ENCODE results near the gene TCEAL2. TPM values are rescaled to one million over a fixed set of nuclear protein-coding genes. Genes with fewer than 3 reads are reported as not detected.
"Not testable (repeated sequence)": the region's sequence is repeated elsewhere in the genome, so short reads cannot be mapped to it uniquely, and the experiment has no call there.

The TCEAL2 gene
- total RNA-seq, 4 donors from 2014 or later, result not detected

GRCh38 chrX:102126863-102127262, 1.4 kb downstream of the TCEAL2 start:
- H3K36me3 ChIP-seq, result no peaks in the 10 kb centered on the region
- ATAC-seq, result no peak
- intact Hi-C loops (cut with DNase I; ENCODE audit: low total_unique reads) (no loop called here), in situ Hi-C loops (cut with MboI; ENCODE audit: low sequenced_read_pairs in 4 of 4) (no loop called here)
- no peak overlapping the region for H3K27ac ChIP-seq
- H3K9me3 ChIP-seq, result no peaks in the 10 kb centered on the region
- no peaks in the 10 kb centered on the region for H3K4me1 ChIP-seq
- H3K4me3 ChIP-seq, result no peak overlapping the region
- DNase-seq, result no peak
- no peak for TF ChIP-seq POLR2A (IDR thresholded peaks at IDR 0.05)
- TF ChIP-seq, protein P1, sequence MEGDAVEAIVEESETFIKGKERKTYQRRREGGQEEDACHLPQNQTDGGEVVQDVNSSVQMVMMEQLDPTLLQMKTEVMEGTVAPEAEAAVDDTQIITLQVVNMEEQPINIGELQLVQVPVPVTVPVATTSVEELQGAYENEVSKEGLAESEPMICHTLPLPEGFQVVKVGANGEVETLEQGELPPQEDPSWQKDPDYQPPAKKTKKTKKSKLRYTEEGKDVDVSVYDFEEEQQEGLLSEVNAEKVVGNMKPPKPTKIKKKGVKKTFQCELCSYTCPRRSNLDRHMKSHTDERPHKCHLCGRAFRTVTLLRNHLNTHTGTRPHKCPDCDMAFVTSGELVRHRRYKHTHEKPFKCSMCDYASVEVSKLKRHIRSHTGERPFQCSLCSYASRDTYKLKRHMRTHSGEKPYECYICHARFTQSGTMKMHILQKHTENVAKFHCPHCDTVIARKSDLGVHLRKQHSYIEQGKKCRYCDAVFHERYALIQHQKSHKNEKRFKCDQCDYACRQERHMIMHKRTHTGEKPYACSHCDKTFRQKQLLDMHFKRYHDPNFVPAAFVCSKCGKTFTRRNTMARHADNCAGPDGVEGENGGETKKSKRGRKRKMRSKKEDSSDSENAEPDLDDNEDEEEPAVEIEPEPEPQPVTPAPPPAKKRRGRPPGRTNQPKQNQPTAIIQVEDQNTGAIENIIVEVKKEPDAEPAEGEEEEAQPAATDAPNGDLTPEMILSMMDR (IDR thresholded peaks at IDR 0.05 in 4 of 5, conservative IDR thresholded peaks at IDR 0.05 in 1 of 5), result no peak
- H3K27me3 ChIP-seq, result peaks cover 0 to 8% (median 0%) of the 10 kb centered on the region in 3 donors

GRCh38 chrX:102129473-102129872, 4.0 kb downstream of the TCEAL2 start:
- no peak for ATAC-seq
- Histone ChIP-seq H3K4me3 (no peak overlapping the region), H3K27ac (no peak overlapping the region), H3K4me1 (no peaks in the 10 kb centered on the region), H3K36me3 (no peaks in the 10 kb centered on the region), H3K9me3 (no peaks in the 10 kb centered on the region), H3K27me3 (peaks cover 0 to 5% (median 0%) of the 10 kb centered on the region in 3 donors)
- intact Hi-C loops (cut with DNase I; ENCODE audit: low total_unique reads), result no loop called here
- TF ChIP-seq, protein P1 (IDR thresholded peaks at IDR 0.05 in 4 of 5, conservative IDR thresholded peaks at IDR 0.05 in 1 of 5), result no peak
- no peak for TF ChIP-seq POLR2A (IDR thresholded peaks at IDR 0.05)
- no peak for DNase-seq
- in situ Hi-C loops (cut with MboI; ENCODE audit: low sequenced_read_pairs in 4 of 4), result no loop called here

DNA sequence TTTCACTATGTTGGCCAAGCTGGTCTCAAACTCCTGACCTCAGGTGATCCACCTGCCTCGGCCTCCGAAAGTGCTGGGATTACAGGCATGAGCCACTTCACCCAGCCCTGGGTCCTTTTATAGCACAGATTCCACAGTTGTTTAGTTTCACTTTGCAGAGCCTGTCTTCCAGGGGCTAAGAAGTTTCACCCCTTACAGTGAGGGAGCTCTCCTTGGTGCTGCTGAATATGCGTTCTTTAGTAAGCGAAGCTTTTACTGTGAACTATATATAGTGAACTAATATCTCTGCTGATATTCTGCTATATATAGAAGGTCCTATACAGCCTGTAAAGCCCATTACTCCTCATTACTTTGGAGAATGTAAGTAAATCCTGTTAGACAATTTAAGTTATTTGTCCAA, 12.6 kb downstream of the TCEAL2 start:
- TF ChIP-seq, protein P1 (IDR thresholded peaks at IDR 0.05 in 4 of 5, conservative IDR thresholded peaks at IDR 0.05 in 1 of 5), result no peak
- no peak for TF ChIP-seq POLR2A (IDR thresholded peaks at IDR 0.05)
- in situ Hi-C loops (cut with MboI; ENCODE audit: low sequenced_read_pairs in 4 of 4), result no loop called here
- no peak for ATAC-seq

GRCh38 chrX:102140876-102141275, 15.4 kb downstream of the TCEAL2 start:
- H3K27ac ChIP-seq; intact Hi-C loops (cut with DNase I; ENCODE audit: low total_unique reads); H3K36me3 ChIP-seq; DNase-seq; ATAC-seq; in situ Hi-C loops (cut with MboI; ENCODE audit: low sequenced_read_pairs in 4 of 4); H3K4me3 ChIP-seq; H3K27me3 ChIP-seq; H3K4me1 ChIP-seq; H3K9me3 ChIP-seq: not testable (repeated sequence)

More for the DNA sequence above, 12.6 kb downstream of the TCEAL2 start:
- no peaks in the 10 kb centered on the region for H3K27me3 ChIP-seq
- H3K36me3 ChIP-seq, result no peaks in the 10 kb centered on the region
- no peak overlapping the region for H3K27ac ChIP-seq
- intact Hi-C loops (cut with DNase I; ENCODE audit: low total_unique reads), result no loop called here
- no peak for DNase-seq
- no peaks in the 10 kb centered on the region for H3K9me3 ChIP-seq
- no peaks in the 10 kb centered on the region for H3K4me1 ChIP-seq
- H3K4me3 ChIP-seq, result no peak overlapping the region

GRCh38 chrX:102141631-102142030, 16.2 kb downstream of the TCEAL2 start:
- H3K27me3 ChIP-seq; H3K9me3 ChIP-seq; ATAC-seq; DNase-seq; H3K4me3 ChIP-seq; H3K4me1 ChIP-seq; in situ Hi-C loops (cut with MboI; ENCODE audit: low sequenced_read_pairs in 4 of 4); H3K27ac ChIP-seq; intact Hi-C loops (cut with DNase I; ENCODE audit: low total_unique reads); H3K36me3 ChIP-seq: not testable (repeated sequence)

DNA sequence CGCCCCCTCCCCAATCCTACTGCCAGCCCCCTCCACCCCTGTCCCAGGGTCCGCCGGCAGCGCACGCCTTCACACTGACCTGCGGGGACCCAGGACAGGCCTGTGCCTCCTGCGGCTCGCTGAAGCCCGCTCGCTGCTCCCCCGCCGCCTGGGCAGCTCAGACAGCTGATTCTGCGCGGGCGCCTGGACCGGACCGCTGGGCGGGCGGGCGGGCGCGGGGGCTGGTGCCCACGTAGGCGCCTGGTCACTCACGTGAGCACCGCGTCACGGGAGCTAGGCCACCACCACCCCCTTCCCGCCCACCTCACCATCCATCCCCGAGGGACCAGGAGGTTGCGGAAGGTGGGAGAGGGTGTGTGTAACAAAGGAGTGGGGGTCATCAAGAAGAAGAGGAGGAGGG, 16.8 kb downstream of the TCEAL2 start, which contains the start of gene TCEAL6:
TSS of gene TCEAL6 (minus strand) at position 208 of the 400 bp plus-strand sequence.
- ATAC-seq, result not testable (repeated sequence)

More for the DNA sequence above, 16.8 kb downstream of the TCEAL2 start, which contains the start of gene TCEAL6:
- H3K27me3 ChIP-seq; DNase-seq; H3K9me3 ChIP-seq; H3K27ac ChIP-seq; intact Hi-C loops (cut with DNase I; ENCODE audit: low total_unique reads); in situ Hi-C loops (cut with MboI; ENCODE audit: low sequenced_read_pairs in 4 of 4); H3K36me3 ChIP-seq; H3K4me1 ChIP-seq; H3K4me3 ChIP-seq: not testable (repeated sequence)
